Activated gamma-delta T cell treated with anti-CD3 and anti-CD28 coated beads, Interleukin-2, amount 50 U/mL, for 16 hours (primary cell): Measurements from ENCODE around the gene TBC1D22A.
A peak's percentile ranks its signal among the peaks of the same experiment; 100 is the strongest.
"Not testable (repeated sequence)": the region's sequence is repeated elsewhere in the genome, so short reads cannot be mapped to it uniquely, and the experiment has no call there.

ENCODE experiments used
- DNase-seq: peaks from one replicate; pipeline ENCODE4 v3.0.0-alpha.2; 2020; ENCODE audit warnings: low read depth

TBC1D22A gene, protein sequence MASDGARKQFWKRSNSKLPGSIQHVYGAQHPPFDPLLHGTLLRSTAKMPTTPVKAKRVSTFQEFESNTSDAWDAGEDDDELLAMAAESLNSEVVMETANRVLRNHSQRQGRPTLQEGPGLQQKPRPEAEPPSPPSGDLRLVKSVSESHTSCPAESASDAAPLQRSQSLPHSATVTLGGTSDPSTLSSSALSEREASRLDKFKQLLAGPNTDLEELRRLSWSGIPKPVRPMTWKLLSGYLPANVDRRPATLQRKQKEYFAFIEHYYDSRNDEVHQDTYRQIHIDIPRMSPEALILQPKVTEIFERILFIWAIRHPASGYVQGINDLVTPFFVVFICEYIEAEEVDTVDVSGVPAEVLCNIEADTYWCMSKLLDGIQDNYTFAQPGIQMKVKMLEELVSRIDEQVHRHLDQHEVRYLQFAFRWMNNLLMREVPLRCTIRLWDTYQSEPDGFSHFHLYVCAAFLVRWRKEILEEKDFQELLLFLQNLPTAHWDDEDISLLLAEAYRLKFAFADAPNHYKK

DNA sequence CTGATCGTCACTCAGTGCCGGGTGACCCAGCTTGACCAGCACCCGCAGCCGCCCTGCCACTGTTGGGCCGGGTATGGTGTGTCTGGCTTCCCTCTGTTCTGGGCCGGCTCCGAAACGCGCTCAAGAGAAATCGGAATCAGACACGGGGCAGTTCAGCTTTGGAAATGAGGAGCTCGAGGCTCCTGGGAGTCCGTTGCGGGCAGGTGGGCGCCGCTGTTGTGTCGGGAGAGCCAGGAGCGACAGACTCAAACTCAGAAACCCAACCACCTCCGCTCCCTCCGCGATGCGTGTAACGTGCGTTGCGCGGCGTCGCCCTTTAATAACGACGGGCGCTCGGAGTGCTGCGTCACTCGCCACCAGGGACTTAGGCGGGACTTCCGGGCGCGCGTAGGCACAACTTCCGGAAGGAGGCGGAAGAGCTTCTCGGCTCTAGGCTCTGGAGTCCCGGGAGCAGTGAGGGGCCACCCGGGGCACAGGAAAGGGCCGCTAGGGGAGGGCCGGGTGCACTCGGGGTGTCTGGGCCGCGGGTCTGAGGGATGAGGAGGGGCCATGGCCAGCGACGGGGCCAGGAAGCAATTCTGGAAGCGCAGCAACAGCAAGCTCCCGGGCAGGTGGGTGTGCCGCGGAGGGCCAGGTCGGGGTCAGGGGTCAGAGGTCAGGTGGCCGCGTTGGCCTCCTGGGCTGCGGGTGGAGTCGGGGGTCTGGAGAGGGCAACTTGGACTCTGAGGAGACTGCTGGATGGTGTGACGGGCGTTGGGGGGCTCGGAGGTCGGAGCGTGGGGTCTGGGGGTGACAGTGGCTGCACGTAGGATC, at the start of gene TBC1D22A:
Gene TBC1D22A, plus strand, starts transcription at position 413 of the 813 bp plus-strand sequence. Its CDS starts 137 bp downstream, at position 550.
- DNase-seq = peak; percentile 92

DNA sequence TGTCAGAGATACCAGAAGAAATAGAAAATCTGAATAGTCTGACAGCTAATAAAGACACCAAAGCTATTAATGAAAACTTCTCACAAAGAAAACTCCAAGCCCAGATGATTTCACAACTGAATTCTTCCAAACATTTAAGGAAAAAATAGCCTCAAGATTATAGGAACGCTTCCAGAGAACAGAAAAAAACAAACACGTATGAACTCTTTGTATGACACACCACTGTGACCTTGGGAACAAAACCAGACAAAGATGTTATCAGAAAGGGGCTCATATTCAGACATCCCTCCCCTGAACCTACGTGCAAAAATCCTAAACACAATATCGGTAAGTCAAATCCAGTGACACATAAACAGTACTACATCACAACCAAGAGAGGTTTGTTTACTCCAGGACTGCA, 47.9 kb upstream of the TBC1D22A start:
- DNase-seq = no peak

DNA sequence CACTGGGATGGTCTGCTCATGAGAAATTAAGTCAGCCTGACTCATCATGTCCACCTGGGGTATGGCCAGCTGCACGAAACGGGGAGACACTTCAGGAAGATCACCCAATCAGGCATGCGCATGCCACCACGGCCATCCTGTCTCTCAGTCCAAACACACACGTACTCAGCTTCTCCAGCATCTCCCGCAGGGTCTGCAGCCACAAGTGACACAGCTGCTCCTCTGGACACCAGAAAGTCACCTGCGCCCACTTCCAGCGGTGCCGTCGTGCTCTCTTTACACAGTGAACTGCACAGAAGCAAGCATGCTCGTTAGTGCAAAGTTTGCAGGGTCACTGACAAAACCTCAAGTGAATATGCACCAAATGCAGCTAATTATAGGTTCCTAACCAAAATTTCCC, 42.5 kb upstream of the TBC1D22A start:
- DNase-seq = no peak

DNA sequence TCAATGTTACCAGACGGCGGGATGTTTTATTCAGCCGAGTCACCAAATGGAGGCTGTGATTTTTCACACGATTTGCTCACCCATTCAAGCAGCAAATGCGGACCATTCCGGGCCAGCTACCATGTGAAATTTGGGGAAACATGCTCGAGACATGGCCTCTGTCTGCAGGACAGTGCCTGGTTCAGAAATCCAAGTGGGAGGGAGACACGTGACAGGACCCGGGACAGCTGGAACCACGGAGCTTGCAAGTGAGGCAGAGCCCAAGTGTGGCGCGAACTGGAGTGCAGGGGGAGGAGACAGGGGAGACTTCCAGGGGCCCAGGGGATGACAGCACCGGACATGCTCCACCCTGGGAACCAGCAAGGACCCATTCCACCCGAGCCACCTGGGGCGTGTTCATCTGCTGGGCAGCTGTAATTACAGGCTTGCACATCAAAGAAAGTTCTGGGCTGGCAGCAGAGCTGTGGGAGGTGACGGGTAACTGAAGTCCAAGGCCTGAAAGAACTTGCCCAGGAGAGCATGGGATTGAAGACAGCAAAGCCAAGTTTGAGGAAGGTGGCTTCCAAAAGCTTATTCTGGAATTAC, 40.9 kb upstream of the TBC1D22A start:
- no peak for DNase-seq

DNA sequence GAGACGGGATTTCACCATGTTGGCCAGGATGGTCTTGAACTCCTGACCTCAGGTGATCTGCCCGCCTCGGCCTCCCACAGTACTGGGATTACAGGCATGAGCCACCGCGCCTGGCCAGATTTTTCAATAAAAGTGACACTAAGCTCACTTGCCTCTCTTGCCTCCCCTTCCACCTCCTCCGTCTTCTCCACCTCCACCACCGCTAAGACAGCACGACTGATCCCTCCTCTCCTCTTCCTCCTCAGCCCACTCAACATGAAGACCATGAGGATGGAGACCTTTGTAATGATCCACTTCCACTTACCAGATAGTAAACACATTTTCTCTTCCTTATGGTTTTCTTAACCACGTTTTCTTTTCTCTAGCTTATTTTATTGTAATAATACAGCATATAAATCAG, 38.6 kb upstream of the TBC1D22A start:
- DNase-seq = no peak

DNA sequence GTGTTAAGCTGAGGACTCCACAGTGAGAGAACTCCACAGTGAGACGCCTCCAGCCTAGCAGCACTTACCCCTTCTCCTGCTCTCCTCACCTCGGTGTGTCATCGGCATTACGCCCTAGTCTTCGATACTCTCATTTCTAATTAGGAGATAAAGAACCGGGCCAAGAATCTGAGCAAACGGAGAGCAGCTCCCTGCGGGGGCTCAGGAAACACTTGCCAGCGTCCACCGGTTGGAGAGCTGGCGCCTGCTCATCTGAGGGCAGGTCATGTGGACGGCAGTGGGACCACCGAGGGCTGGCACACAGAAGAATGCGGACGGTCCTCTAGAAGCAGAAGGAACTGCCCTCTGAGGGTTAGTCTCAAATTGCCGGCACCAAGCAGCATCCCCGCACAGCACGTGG, 37.4 kb upstream of the TBC1D22A start:
- no peak for DNase-seq

DNA sequence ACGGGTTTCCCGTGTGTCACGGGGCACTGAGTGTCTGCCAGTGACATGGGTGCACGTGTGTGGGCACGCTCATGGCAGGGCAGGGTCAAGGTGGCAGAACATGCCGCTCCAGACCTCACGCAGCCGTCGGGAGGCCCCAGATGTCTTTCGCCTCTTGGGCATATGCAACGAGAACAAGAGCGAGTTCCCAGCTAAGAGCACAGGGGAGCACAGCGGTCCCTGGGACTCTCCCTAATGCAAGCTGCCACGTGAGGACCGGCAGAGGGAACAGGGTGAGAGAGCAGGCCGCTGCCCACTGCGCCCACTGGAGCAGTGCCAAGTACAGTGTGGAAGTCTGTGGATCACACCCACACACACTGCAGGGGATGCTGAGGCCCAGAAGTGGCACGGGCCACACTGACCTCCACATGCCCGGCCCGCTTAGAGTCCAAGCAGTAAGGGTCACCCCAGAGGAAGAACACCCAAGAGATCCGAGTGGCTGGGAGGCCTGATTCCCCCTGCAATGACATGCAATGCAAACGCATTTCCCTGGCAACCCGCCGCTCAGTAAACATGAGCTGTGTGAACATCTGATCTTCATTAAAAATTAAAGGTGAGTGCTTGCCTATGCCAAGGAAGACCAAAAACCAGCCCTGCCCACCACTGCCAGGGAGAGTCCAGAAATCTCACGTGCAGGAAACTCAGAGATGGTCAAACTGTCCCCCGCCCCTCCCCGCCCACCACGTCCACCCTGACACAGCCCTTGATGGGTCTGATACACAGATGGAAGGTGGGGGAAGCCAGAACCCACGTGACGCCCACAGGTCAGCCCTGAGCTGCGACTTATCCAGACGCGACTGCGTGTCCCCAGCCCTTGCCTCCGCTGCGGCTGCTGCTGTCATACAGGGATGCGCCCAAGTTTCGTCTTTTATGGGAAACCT, 36.1 kb upstream of the TBC1D22A start:
- DNase-seq = no peak

DNA sequence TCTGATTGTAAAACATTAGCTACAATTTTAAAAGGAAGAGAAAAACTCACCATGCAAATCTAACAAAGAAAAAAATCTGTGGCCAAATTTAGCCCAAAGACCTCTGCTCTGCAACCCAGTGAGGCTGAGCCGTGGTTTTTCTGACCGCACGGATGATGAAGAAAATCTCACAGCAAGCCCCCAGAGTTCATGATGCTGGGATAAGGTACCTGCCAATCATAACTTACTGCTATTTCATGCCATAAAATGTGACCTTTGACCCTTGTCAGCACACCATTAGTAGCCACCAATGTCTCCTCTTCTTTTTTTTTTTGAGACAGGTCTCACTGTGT, 35.5 kb upstream of the TBC1D22A start:
- DNase-seq = no peak

DNA sequence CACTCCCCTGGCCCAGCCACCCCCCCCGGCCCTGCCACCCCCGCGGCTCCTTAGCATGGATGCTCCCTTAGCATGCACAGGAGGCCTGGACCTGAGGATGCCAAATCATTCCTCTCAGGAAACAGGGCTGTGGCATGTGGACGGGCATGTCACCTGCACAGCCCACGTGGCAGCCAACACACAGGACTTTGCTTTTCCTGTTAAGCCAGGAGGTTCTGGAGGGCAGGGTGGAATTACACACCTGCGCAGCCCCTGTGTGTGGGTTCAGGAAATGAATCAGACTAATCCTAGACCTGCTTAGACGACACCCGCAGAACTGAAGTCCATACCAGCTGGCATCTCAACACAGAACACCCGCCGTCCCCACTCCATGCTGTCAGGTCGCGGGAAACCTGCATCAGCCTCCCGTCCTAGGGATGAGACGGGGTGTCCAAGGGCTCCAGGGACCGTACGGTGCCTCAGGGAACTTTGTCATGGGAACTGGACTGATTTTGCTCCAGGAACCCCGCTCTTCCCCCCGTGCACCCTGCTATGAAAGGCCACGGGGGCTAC, 34.6 kb upstream of the TBC1D22A start:
- no peak for DNase-seq

DNA sequence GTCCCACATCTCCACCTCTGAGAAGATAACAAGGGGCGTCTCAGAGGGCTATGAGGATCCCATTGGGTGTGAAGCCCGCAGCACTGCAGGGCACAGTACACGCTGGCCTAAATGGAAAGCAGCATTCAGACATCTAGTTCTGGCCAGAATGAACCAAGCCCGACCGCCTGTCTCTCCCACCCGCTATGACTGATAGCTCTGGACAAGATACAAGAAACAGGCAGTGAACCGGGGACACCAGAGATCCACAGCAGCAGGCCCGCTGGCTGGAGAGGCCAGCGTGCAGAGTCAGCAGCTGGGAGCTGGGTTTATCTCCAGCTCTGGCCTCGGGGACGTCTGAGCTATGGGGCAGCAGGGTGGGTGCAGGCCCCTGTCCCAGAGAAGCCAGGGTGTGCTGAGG, 34.0 kb upstream of the TBC1D22A start:
- no peak for DNase-seq

DNA sequence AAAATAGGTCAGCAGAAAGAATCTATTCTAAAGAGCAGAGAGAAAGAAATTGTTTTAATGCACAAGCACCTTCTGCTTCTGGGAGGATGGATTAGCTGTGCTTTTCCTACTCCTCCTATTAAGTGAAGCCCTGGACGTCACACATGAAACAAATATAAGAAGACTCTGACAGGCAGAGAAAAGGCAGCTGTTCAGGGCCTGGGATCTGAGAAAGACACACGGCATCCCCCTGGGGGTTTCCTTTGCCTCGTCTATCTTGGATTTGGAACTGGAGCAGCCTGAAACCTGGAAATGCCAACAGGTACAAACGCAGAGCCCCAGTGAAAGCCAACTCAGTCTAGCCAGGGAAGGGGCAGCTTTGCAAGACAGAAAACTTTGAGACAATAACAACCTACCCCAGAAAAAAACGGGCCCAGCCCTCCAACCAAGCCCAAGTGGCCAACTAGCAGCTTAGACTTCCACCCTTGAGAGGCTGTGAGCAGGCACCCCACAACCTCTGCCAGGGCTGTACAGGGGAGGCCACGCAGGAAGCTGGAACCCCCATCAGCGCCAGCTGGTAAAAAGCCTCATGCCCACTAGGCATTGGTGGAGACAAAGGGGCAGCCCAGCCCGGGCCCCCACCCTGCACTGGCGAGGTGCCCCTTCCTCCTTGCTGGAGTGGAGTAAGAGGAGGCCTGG, 31.7 kb upstream of the TBC1D22A start:
- DNase-seq = no peak

DNA sequence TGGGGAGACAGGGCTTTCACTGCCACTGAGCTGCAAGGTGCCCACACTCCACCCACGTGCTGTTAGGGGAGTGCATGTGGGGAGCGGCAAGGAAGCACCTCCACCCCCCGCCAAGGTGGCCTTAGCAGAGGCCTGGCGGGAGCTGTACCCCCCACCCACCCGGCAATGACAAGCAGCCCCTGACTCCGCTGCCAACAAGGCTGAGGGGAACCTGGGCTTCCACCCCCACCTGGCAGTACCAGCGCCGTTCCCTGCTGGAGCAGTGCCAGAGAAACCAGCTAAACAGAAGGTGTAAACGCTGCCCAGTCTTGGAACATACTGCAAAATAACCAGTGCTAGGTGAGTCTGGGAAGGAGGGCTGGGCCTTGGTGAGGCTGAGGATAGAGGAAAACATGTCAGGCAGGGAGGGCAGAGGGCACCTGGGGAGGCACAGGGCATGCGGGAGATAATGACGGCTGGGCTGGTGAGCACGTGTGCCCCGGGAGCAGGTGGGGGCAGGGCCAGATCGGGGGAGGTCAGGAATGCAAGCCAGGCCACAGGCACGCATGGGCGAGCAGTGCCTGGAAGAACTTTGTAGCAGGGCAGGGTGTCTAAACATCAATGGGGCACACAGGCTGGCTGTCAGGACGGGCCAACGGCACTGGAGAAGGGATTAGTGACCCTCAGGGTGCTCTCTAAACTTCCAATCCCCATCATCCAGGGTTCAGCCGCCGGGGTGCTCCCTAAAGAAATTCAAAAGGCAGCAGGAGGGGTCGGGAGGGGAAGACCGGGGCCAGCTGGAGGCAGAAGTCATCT, 31.0 kb upstream of the TBC1D22A start:
- DNase-seq = no peak

DNA sequence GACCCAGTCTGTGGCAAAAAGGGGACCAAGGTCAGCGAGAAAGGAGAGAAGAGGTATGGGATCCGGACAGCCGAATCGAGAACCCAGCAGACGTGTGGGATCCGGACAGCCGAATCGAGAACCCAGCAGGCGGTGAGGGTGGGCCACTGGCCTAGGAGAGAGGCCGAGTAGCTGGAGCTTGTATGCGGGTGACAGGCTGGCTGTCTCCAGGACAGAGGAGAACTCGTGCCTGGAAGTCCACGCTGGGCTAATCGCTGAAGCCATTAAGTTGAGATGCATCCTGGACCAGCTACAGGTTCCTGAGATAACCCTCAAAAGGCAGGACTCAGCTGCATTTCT, 30.4 kb upstream of the TBC1D22A start:
- DNase-seq = no peak

DNA sequence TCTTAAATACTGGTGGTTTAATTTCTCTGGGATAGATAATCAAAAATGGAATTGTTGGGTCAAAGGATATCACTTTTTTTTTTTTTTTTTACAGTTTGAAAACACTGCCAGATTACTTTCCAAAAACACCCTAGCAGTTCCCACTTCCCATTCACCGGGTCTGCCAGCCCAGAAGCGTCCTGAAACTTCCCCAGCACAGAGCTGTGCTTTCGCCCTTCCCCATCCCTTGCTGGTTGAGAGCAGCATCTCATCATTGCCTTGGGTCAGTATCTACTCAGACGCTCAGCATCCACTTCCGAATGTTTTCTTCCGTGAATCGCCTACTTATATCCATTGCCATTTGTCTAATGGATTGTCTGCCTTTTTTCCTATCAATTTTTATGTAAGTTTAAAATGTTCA, 29.9 kb upstream of the TBC1D22A start:
- DNase-seq = no peak

DNA sequence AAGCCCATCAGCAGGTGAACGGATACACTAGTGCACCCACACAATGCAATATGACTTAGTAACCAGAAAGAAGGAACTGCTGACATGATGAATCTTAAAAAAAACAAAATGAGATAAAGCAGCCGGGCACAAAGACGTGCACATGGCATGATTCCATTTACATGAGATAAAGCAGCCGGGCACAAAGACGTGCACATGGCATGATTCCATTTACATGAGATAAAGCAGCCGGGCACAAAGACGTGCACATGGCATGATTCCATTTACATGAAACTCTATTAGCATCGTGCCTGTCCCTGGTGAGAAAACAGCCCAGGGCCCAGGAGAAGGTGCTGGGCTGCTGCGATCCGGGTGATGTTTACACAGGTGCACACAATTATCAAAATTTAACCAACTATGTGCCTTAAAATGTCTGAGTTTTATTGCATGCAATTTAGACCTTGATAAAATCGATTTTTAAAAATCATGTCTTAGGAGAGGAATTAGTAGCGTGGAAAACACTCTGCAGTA, 28.2 kb upstream of the TBC1D22A start:
- not testable (repeated sequence) for DNase-seq

DNA sequence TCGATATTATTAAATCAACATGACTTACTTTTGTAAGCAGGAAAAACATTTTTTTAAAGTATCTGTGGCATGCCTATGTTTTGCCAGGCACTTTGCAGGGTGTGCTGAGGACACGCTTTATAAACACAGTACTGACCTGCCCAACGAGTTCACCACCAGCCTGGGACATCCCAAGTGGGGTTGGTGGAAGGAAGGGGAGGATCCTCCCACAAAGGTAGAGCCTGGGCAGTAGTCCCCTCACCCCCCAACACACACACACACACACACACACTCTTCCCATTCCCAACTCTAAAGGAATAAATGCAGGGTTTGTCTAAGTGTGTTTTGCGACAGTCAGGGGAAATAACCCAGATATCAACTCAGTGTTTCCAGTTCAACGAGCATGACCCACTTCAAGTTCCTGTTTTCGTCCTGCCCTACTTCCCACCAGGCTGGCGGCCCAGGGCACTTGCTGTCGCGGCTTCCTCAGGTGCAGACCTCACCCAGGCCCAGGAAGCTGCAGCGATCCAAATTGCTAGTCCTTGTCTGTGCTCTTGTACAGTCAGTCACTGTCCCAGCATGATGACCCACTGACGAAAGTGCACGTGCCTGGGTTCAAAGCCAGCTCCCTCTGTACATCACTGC, 27.5 kb upstream of the TBC1D22A start:
- DNase-seq = peak; percentile 48

DNA sequence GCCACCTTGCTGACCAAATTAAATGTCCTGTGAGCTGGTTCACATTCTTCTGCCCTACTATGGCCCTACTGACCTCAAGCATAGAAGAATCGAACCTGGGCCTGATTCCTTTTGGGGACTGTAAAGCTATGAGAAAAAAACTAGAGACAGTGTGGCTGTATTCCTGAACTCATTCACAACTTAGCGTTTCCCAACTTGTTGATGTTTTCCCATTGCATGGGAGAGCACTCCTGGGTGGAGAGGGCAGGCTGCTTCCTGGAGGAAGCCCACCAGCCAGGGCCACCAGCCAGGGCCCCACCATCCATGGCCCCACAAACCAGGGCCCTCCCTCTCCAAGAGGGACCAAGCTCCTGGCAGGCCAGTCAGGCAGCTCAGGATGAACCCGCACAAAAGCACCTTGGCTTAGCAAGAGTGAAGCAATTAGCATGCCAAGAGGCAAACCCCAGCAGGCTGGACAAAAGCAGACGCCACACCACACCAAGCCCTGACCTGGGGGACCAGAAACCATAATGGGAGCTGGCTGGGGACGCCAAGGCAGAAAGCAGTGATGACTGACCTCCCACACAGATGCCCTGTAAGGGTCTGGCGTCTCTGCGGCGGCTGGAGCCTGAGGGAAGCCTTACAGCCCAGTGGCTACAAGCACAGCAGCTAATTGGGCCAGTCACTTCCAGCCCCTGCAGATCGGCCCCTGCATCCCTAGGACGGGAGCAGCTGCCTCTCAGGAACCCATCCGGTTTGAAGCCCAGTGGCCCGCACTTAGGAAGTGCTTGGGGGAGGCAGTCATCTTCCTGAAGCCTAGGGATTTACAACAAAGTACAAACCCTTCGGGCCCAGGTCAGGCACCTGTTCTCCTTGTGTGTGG, 26.5 kb upstream of the TBC1D22A start:
- DNase-seq = no peak

DNA sequence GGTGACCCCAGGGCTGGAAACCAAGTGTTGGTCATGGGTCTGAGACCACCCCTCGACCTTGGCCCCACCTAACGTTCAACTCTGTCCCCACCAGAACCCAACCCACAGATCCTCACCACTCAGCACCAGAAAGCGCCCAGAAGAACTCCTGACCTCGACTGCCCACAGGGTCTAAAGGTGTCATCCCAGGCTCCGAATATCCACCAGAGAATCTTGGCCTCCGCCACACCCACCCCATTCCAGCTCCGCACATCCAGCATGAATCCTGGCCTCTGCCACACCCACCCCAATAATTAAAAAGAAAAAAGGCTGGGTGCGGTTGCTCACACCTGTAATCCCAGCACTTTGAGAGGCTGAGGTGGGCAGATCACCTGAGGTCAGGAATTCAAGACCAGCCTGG, 25.7 kb upstream of the TBC1D22A start:
- DNase-seq = no peak
